GM18867 (cell line): ENCODE measurements around the gene CDC7.
A peak's percentile ranks its signal among the peaks of the same experiment; 100 is the strongest.

Experiments
- ATAC-seq: cut with Tn5 transposase; IDR thresholded peaks from one replicate; pipeline ENCODE4 v1.9.1; 2021; ENCODE audit warnings: mild to moderate bottlenecking, moderate library complexity; ENCODE audit not compliant: unreplicated experiment

Gene CDC7

DNA sequence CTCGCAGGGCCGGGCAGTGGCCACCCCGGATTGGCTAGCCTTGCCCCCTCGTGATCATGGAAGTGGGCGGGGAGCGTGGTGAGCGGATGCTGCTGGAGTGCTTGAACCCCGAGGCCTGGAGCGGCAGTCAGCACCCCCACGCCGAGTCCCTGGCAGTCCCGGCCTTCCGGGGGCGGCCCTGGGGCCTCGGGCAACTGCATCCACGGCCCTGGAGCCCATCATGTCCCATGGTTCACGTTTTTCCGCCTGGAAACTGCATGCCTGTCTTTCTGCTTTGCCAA lies 45.6 kb downstream of the CDC7 start:
- ATAC-seq = no peak

DNA sequence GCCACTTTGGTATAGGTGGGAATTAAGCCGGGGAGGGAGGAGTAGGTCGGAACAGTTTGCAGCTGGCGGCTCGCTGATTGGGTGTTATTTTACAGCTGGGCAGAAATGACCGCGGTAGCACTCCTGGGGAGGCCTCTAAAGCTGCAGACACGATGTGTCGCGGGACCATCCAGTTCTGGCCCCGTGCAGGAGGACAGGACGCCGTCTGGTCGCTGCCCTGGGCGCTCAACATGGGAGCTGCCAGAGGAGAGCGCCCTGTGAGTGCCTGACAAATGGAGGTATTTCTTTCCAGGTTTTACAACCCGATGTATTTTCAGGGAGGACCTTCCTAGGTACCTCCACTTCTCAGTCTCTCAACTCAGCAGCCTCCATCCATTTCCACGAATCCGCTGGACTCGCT lies 46.2 kb downstream of the CDC7 start:
- ATAC-seq = no peak

DNA sequence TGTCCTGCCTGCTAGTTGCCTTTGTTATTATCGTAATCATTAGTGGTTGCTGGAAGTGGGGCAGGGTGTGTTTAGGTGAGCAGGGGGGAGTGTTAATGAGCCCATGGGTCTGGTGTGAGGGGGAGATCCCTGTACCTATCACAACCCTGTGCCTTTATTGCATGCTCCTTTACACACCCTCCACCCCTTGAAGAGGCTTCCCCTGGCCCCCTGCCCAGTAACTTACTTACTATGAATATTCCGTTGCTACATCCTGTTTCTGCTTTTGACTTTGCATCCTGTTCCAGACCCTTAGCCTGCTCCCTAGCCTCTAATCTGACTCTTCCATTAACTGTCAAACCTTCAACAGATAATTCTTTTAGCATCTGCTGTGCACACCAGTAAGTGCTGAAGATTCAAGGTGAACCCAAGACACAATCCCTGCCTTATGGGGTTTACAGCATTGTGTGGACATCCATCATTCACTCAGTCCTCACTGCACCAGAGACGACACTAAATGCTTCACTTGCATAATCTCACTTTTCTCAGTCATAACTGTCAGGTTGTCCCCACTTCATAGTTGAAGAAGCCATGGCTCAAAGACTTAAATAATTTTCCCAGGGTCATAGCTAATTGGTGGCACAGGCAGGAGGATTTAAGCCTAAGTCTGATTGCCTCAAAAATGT lies 47.9 kb downstream of the CDC7 start:
- no peak for ATAC-seq

DNA sequence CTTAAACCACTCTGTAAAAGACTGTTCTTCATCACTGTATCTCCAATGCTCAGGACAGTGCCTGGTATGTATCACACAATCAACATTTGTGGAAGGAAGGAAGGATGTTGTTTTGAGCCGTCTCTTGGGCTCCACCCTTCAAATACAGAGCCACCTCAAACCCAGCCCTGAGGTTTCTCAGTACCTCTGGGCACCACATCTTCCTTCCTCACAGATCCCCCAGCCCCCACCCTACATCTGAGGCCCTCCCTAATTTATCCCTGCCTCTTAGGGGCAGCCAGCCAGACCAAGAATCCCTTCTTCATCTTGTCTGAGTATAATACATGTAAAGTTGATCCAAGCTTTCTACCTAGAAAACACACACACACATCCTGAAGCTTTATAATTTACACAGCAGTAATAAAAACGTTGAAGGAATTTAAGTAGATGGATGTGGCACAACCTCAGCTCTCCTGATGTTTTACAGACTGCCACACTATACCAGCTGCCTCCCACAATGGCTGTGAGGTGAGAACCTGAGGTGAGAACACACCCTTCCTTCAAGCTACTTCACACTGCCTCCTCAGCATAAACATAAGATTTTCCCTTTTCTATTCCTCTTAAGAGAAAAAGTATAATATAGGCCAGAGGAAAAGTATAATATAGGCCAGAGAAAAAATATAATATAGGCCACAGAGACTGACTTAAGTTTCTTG lies 48.5 kb downstream of the CDC7 start:
- ATAC-seq = no peak

DNA sequence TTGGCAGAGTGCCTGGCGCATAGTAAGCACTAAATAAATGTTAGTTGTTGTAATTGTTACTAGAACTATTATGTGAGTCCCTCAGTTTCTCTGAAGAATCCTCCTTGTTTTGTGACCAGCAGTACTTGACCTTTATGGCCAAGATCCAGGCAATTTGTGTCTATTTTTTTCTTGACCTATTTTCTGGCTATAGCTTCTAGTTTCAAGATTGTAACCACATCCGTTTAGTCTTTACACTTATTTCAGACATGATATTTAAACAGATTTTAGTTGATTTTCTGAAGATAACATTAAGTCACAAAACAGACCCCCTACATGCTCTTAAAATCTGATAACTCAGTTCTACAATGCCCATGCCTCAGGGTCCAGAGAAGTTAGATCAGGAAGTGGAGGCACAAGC lies 50.3 kb downstream of the CDC7 start:
- no peak for ATAC-seq

DNA sequence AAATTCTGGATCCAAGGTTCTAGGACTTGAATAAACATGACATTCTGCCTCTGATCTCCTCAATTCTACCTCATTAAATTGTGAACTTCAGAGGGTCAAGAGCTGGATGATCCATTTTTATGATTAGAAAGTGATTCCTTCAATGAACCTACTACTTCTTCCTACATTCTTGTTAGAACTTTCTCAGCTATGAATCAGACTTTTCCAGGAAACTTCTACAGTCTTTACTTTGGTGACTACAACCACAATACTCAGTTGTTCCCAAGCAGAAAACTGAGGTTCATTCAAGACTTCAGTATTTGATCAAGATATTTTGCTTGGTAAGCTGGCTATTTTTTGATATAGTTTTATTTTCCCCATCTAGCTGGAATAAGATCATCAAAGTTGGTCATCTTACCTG lies 51.4 kb downstream of the CDC7 start:
- no peak for ATAC-seq

DNA sequence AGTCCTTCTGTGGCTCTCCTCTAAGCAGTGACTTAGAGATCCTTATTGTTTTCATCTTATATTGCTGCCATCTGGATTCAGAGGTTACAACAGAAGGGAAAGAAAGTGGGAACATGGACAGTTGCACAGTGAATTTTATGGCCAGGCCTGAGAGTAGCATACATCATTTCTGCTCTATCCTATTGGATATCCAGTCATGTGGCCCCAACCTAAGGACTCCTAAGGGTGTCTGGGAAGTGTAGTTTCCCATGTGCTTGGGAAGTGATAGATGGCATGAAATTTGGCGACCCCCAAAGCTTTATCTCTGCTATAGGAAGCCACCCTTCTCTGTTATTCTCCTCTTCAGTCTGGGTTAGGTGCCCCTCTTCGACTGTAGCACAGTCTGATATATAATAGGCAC lies 51.9 kb downstream of the CDC7 start:
- ATAC-seq = no peak

DNA sequence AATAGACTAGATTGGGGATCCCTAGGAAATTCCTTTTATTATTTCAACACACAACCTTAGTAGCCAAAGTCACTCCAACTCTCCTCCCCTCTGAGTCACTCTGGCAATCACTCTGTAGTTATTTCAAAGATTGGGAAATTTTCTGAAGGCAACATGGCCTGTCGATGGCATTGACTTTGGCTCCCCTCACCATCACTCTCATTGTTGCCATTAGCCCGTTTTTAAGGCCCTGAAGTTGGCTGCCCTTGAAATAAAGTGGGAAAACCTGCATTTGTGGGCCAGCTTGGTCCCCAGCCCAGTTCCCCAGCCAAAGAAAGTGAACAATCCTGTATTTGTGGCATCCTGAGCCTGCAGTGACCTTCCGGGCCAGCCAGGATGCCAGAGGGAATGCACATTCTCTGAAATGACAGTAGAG lies 52.5 kb downstream of the CDC7 start:
- no peak for ATAC-seq

DNA sequence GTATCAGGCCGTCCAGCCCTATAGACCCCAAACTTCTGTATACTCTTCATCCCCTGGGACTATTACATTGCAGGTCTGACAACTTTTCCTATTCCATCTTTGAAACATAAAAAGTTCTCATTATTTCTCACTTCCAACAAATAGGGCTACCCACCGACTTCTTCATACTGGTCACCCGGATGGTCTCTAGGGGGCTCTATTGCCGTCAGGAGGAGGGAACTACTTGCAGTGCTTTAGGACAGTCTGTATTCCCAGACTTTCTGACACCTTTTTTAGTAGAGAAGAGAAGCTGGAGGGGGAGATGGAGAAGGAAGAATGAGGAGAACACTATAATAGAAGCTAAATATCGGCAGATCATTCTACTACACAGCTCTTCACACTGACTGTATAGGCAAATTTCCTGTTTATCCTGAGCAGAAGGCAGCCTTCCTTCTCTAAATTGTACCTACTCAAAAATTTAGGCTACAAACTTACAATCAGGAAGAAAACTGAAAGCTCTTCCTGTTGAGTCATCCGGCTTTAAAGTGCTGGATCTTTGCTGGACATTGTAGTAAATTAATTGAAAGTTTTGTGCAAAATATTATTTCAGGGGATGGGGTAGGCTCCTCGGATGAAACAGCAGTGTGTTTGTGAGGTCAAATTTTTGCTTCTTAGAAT lies 54.6 kb downstream of the CDC7 start:
- ATAC-seq = no peak

DNA sequence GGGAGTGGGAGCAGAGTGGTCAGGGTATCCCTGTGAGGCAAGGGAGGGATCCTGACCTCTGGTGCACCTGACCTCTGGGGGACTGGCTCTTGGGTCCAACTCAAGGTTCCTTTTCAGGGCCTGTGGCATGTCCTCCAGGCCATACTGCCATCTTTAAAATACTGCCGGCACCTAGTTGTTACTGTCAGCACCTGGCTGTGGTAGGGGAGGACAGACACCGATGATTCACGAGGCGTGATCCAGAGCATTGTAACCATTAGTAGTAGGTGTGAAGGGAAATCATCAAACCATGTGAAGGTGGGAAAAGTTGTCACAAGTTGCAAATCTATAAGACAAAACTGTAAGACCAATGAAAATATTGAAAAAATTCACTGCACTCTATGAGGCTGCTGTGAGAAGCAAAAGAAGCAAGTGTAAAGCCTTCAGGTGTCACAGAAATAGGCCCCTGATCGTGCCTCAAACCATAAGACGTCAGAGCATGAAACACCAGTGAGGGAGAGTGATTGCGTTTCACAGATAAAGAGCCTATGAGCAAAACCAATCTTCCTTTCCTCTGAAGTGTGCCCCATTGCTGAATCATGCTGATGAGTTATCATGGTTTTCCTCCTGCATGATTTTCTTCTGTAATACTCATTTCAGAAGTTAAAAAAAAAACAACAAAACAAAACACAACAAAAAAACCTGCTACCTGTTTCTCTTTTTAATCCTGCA lies 55.3 kb downstream of the CDC7 start:
- peak; percentile 52 for ATAC-seq

DNA sequence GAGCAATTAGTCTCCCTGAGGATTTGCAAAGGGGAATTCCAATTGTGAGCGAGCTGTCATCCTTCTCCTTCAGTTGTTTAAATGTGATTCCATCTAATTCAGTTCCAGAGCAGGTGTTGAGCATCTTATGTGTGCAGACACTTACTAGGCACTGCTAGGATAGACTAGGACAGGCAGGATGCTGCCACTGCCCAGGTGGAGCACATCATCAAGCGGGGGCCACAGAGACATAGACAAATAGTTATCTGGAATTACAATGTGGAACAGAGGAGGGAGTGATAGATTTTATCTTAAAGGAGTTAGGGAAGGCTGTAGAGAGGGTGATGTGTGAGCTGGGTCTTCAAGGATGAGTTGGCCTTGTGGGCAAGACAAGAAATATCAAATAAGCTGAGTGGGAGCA lies 55.9 kb downstream of the CDC7 start:
- ATAC-seq = no peak

DNA sequence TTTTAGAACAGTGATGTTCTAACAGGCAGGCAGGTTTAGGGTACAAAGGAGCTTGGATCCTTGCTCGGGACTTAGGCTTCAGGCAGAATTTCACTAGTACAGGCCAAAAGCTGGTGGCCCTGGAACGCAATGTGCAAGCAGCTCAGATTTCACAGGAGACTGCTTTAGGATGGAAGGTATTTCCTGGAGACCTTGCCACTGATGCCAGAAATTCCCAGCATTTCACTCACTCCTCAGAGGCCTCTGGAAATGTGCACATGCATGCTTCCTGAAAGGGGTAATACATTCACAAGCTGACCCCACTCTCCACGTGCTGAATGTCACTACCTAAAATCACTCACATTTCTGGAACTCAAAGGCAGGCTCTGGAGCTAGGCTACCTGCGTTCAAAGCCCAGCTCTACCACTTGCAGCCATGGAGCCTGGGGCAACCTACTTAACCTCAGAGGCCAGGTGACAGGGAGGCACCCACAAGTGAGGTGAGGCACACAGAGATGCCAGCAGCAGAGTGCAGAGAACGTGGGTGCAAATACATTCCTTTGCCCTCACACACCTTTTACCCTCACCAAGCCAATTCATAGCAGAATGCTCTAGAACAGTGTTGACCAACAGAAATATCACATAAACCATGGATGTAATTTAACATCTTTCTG lies 56.5 kb downstream of the CDC7 start:
- no peak for ATAC-seq

DNA sequence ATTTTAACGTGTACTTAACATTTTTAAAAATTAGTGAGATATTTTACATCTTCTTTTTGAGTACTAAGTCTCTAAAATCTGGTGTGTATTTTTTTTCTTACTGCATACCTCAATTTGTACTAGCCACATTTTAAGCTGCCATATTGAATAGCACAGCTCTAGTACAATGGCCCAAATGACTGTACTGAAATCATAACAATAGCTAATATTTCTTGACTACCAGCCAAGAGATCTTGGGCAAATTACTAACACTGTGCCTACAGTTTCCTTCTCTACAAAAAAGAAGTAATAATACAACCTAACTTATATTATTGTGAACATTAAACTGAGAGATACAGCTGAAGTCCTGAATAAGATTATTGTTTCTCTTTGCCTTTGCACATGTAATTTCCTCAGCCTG lies 57.2 kb downstream of the CDC7 start:
- ATAC-seq = no peak

DNA sequence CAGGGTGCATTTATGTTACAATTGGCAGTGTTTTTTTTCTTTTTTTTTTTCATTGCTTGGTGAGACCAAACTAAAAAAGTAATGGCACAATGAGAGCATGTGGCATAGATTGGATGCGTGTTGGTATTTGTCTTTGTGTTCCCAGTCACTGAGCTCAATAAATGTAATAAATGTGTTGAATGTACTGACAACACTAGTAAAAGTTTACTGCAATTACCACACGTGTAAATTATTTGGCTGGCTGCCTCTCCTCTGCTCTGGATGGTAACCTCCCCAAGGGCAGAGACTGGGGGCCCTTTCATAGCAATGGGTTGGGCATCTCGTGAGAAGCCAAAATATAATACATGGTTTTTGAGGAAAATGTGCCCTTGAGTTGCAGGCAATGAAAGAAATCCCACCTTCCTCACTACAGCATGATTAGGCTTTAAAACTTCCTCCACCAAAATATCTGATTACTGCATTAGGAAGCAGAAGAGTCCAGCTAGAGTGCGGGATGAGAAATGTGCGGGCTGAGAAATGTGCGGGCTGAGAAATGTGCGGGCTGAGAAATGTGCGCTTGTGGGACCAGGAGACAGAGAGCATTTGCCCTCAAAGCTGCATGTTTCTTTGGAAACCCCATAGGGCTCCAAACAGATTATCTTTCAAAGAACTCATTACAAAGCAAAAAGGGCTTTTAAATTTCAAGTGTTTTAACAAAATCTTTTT lies 58.5 kb downstream of the CDC7 start:
- ATAC-seq = no peak

DNA sequence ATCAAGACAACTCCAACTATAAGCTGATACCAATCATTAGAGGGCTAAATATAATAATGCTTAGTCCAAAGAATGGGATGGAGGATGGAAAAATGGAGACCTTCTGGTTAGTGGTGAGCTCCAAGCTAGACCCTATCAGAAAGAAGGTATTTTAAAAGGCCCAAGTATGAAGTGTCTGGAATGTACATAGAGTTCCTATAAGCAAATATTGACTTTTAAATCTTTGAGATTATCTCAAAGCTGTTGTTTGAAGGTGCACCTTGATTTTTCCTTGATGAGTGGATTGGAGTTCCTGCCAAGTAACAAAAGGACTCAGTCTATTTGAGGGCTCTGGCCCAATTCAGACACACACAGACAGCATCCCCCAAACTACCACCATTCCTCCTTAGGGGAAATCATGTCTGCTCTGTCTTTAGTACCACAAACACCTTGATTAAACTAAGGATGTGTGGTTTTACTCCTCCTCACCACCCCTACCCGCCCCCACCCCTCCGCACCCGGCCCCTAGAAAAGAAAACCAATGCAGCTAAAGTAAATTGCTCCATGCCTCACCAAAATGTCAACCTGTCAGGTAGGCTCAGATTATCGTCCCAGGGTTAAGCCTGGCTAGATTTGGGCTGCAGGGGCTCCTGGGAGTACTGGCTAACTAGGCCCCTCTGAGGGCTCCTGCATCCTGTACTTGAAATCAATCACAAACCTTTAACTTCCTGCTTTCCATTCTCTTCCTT lies 59.4 kb downstream of the CDC7 start:
- no peak for ATAC-seq

DNA sequence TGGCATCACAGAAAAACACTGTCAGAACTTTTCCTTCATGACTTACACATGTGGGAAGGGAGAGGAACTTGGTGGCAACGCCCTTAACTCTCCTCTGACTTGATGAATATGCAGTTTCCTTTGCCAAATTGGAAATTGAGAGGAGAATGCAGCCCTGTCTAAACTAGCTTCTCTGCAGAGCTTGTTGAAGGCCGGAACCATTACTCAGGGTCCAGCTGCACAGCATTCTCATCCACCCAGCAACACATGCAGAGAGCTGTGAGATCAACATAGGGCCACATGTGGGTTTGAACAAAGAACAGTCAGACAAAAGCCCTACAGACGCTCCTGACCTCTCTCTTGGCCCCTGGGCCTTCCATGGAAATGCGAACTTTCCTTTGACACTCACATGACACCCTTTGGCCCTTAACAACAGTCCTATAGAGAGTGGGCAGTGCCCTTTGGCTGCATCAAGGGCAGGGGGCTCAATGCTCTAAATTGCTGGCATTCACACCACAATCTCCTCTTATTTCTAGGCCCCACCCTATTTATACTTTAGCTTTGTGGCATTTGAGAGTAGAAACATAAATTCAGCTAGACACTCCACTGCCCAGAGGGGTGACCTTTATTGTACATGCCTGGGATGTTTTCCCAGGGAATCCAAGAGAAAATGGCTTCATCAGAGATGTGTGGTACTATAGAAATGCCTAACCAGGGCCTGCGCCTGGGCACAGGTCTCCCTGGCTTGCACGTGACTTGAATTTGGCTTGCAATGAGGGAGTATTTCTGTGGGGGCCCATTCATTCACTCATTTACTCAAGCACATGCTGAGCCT lies 64.4 kb downstream of the CDC7 start:
- ATAC-seq = no peak

DNA sequence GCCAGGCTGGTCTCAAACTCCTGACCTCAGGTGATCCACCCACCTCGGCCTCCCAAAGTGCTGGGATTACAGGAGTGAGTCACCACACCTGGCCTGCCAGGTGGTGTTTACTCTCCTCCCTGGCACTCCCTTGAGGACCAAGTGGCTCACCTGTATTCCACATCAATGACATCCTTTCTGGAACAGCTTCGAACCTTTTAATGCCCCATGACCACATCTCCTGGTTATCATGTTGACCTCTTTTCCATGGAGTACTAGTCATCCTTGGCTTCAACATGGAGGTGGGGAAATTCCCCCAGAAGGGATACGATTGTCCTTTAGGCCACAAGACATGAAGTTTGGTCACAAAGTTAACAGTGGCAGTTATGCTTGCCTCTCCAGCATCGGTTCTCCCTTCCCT lies 66.9 kb downstream of the CDC7 start:
- ATAC-seq = no peak

DNA sequence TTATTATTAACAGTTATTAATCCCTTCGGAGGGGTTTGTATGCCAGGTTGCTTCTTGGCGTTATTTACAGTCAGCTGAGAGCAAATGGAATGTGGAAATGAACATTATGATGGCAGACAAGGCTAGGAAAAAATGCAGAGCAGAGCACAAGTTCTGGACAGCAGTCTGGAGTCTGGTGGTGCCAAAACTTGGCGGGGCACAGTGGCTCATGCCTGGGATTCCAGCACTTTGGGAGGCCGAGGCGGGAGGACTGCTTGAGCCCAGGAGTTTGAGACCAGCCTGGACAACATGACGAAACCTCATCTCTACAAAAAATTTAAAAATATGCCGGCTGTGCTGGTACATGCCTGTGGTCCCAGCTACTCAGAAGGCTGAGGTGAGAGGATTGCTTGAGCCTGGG lies 67.6 kb downstream of the CDC7 start:
- no peak for ATAC-seq

DNA sequence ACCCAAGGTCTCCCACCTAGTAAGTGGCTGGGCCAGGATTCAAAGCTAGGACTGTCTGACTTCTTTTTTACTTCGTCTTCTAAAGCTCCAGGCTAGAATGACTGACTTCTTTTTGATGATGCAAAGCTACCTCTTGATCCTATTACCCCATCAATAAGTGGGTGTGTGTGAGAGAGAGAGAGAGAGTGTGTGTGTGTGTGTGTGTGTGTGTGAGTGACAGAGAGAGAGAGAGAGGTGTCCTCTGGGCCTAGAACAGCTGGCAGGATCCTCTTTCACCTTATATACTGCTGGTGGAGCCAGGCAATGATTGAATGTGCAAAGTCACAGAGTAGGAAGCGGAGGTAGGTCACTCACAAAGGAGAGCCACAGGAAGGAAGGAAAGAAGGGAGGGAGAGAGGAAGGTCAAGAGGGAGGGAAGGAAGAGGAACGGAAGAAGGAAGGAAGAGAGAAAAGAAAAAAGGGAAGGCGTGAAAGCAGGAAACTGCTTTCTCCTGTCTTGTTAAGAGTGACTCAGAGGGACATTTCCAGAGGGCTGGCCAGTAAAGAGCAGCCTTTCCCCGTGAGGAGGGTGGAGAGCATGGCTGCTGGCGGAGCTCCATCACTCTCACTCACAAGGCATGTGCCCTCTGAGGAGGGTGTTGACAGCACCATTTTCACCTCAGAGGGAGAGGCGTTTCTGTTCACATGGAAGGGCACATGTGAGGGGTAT lies 68.9 kb downstream of the CDC7 start:
- no peak for ATAC-seq
